VCaP (cell line): Measurements from ENCODE around the gene VSIG10.

Experiments
- H3K27ac ChIP-seq: fragments of 450-650 bp; 2 replicates; pipeline ENCODE4 v1.5.1; 2017
- CTCF ChIP-seq: fragments of 450-650 bp; conservative IDR thresholded peaks from 2 replicates; pipeline ENCODE4 v1.5.1; 2017; ENCODE audit warnings: mild to moderate bottlenecking, moderate library complexity

VSIG10 gene

GRCh38 chr12:118125743-118126118 is 21.9 kb upstream of the VSIG10 start:
- no peak for TF ChIP-seq CTCF
- peak overlapping the region; percentile 81 for H3K27ac ChIP-seq

DNA sequence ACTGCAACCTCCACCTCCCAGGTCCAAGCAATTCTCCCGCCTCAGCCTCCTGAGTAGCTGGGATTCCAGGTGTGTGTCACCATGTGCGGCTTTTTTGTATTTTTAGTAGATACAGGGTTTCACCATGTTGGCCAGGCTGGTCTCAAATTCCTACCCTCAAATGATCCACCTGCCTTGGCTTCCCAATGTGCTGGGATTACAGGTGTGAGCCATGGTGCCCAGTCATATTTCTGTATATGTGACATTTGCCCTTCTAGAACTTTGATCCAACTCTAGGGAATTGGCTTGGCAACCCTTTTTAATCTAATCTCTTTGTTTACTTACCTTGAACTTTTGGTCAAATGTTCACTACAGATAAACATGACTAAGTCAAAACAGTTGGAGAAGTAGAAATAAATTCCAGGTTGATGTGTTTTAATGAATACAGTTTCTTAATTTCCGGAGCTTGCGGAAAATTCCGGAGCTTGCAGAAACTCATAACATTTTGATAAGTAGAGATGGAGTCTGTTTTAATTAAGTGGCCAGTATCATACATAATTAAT is 20.6 kb upstream of the VSIG10 start:
- no peak for TF ChIP-seq CTCF
- peak overlapping the region; percentile 81 for H3K27ac ChIP-seq

GRCh38 chr12:118122264-118122663 is 18.5 kb upstream of the VSIG10 start:
- peak overlapping the region; percentile 81 for H3K27ac ChIP-seq
- no peak for TF ChIP-seq CTCF

DNA sequence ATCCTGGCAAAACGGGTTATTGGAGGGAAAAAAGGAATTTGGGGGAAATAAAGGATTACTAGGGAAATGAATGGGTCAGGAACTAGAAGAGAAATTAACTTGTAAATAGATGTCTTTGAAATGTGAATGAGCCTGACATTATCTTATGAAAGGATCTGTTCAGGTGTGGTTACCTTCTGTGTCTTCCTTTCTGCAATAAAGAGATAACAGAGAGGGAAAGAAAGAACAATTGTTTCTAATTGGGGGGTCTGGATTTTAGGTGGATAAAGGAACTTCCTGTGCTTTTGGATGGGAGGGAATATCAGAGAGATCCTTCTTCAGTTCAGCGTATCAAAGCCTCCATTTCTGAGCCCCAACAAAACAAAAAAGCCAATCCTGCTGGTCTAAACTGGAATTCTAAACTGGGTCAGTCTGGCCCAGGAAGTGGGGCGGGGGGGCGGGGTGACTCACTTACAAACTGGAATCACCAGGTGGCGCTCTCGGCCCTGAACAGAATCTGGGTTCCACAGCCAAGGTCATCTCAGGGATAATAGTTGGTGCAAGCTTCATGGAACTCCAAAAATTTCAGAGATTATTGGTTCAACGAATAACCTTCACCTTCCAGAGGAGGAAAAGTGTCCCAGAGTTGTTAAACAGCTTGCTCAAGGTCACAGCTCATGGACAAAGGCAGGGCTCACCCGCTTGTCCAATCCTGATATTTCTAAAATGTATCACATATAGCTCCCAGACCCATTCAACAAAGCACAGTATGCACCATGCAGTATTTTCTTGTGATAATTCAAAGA is 17.0 kb upstream of the VSIG10 start:
- peak; percentile 88 for TF ChIP-seq CTCF
- peak overlapping the region; percentile 81 for H3K27ac ChIP-seq

DNA sequence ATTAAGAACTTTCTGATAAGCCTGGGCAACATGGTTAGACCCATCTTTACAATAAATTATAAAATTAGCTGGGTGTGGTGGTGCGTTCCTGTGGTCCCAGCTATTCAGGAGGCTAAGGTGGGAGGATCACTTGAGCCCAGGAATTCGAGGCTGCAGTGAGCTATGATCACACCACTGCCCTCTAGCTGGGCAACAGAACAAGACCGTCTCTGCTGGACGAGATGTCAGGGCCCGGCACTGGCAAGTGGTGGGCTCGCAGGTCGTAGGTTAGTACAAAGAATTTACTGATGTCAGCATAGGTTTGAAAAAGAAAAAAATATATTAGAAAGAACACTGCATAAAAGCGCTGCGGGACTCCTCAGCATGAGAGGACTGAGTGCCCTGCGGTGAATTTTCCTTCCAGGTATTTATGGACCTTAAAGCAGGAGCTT is 15.7 kb upstream of the VSIG10 start:
- peak overlapping the region; percentile 81 for H3K27ac ChIP-seq
- TF ChIP-seq CTCF: no peak

GRCh38 chr12:118109088-118109487 is 5.3 kb upstream of the VSIG10 start:
- TF ChIP-seq CTCF: no peak
- no peak overlapping the region for H3K27ac ChIP-seq

GRCh38 chr12:118107694-118108093 is 3.9 kb upstream of the VSIG10 start:
- TF ChIP-seq CTCF: no peak
- peak overlapping the region; percentile 12; the same call in 1 of the 2 replicates for H3K27ac ChIP-seq
